Sigmoid colon (tissue), 7 donors: Measurements from ENCODE around the gene OR5H14. TPM values are rescaled to one million over a fixed set of nuclear protein-coding genes. Genes with fewer than 3 reads are reported as not detected.
"Not testable (repeated sequence)": the region's sequence is repeated elsewhere in the genome, so short reads cannot be mapped to it uniquely, and the experiment has no call there.

ENCODE experiments used
- DNase-seq: peaks from one replicate; pipeline ENCODE4 v3.0.0-alpha.2; 2019
- H3K27ac ChIP-seq, 4 donors: fragments of 200-600 bp; sonication (generic); one replicate each; pipeline ENCODE4 v1.5.1; 2016 to 2019; ENCODE audit warnings: mild to moderate bottlenecking in 1 of 4
- H3K27me3 ChIP-seq, 3 donors: fragments of 200-600 bp; sonication (generic); one replicate each; pipeline ENCODE4 v1.5.1; 2019; ENCODE audit warnings: mild to moderate bottlenecking in 1 of 3
- H3K36me3 ChIP-seq, 4 donors: fragments of 200-600 bp; sonication (generic); one replicate each; pipeline ENCODE4 v1.5.1; 2016 to 2019
- H3K4me1 ChIP-seq, 4 donors: fragments of 200-600 bp; sonication (generic); one replicate each; pipeline ENCODE4 v1.5.1; 2017 to 2019
- H3K4me3 ChIP-seq, 4 donors: fragments of 200-600 bp; sonication (generic); one replicate each; pipeline ENCODE4 v1.5.1; 2017 to 2019; ENCODE audit warnings: mild to moderate bottlenecking in 2 of 4, moderate library complexity in 1 of 4
- H3K9me3 ChIP-seq, 4 donors: fragments of 200-600 bp in 3 of 4; sonication (generic) in 3 of 4; one replicate each; pipeline versions ENCODE4 v1.5.1 to v1.6.1; 2013 to 2019
- EP300 ChIP-seq, 4 donors: sonication (generic); formaldehyde crosslinking; IDR thresholded peaks; one replicate each; pipeline ENCODE4 v1.6.1; 2017; ENCODE audit warnings: antibody characterized with exemption in 4 of 4
- POLR2A ChIP-seq, 2 donors: fragments of 450-650 bp; IDR thresholded peaks; one replicate each; pipeline ENCODE4 v1.6.1; 2016; ENCODE audit warnings: antibody characterized with exemption in 2 of 2, mild to moderate bottlenecking in 2 of 2, moderate library complexity in 2 of 2
- POLR2AphosphoS5 ChIP-seq, 4 donors: sonication (generic); formaldehyde crosslinking; IDR thresholded peaks; one replicate each; pipeline ENCODE4 v1.6.1; 2017; ENCODE audit warnings: antibody characterized with exemption in 4 of 4
- WGBS, 2 donors: extraction: QIAGEN DNeasy Blood & Tissue Kit; methylation state at CpG; one replicate each; pipeline ENCODE4 v1.1.7; 2013; 5-methylcytosine and 5-hydroxymethylcytosine counted together
- intact Hi-C: fragments of 100-400 bp; cut with DNase I; formaldehyde crosslinking; loops from one replicate; pipeline ENCODE4 v1.15.1; 2023
- polyA plus RNA-seq, 3 donors: library from polyadenylated mRNA; stranded (reverse); fragments of 200-250 nt; gene quantifications; one replicate each; pipeline ENCODE4 v1.2.3, GENCODE V29; 2013
- total RNA-seq, 4 donors: library from RNA; depleted of rRNA; stranded (reverse); fragments of >200 nt; gene quantifications; one replicate each; pipeline ENCODE4 v1.1.0, GENCODE V29; 2016
- TF ChIP-seq, protein P1 (sequence below), 4 experiments: fragments of 450-650 bp in 3 of 4; fragments of 200-600 bp in 1 of 4; IDR thresholded peaks; one replicate each; pipeline ENCODE4 v1.5.1; 2016 to 2019; ENCODE audit warnings: antibody characterized with exemption in 4 of 4, mild to moderate bottlenecking in 3 of 4, moderate library complexity in 2 of 4
- donor health status: healthy with polysubstance abuse.
- donor health status: Bipolar disorder and iron deficiency.
- donor health status: healthy.

Gene OR5H14
- total and polyA plus RNA-seq, 7 donors, result not detected

DNA sequence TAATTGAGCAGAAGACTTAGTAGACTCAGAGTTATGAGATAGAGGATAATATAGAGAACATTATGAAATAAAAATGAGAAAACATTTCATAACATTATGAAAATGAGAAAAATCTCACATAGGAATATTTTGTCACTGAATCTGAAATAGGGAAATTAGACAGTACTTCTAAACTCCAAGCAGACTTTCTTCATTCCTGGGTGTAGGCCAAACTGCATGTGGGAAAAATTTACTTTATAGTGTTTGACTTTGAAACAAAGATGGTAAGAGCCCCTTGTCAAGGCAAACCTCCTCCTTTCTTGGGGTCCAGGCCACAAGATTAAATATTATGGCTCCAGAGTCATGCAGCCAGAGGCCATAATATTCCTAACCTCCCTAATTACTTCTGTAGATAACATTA is 6.7 kb upstream of the OR5H14 start:
- intact Hi-C loops, result no loop called here
- no peak for DNase-seq
- no peaks in the 10 kb centered on the region for H3K27me3 ChIP-seq

DNA sequence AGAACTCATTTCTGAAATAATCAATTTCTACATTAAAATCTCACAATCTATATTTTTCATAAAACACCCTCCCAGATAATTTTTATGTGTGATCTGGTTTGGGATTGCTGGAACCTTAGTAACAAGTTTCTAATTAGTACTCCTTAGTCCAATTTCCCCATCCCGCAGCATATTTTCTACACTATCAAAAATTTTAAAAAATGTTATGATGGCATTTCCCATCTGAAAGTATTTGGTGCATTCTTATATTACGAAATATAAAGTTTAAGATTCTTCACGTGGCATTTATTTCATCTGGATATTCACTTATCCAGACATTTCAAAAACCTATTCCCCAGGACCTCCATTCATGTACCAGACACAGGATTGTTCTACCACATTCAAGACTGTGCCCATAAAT is 1.5 kb downstream of the OR5H14 start:
- intact Hi-C loops, result no loop called here
- H3K4me1 ChIP-seq, result no peaks in the 10 kb centered on the region
- no peaks in the 10 kb centered on the region for H3K36me3 ChIP-seq
- no peak overlapping the region for H3K4me3 ChIP-seq
- WGBS, 2 donors, result 63 to 77% methylated on average over 3 of the region's 3 CpGs
- no peak for DNase-seq
- no peak for TF ChIP-seq POLR2AphosphoS5 (IDR thresholded peaks at IDR 0.05)
- no peak for TF ChIP-seq POLR2A (IDR thresholded peaks at IDR 0.05)
- TF ChIP-seq EP300 (IDR thresholded peaks at IDR 0.05), result no peak
- TF ChIP-seq, protein P1, sequence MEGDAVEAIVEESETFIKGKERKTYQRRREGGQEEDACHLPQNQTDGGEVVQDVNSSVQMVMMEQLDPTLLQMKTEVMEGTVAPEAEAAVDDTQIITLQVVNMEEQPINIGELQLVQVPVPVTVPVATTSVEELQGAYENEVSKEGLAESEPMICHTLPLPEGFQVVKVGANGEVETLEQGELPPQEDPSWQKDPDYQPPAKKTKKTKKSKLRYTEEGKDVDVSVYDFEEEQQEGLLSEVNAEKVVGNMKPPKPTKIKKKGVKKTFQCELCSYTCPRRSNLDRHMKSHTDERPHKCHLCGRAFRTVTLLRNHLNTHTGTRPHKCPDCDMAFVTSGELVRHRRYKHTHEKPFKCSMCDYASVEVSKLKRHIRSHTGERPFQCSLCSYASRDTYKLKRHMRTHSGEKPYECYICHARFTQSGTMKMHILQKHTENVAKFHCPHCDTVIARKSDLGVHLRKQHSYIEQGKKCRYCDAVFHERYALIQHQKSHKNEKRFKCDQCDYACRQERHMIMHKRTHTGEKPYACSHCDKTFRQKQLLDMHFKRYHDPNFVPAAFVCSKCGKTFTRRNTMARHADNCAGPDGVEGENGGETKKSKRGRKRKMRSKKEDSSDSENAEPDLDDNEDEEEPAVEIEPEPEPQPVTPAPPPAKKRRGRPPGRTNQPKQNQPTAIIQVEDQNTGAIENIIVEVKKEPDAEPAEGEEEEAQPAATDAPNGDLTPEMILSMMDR (IDR thresholded peaks at IDR 0.05), result no peak
- H3K9me3 ChIP-seq, result no peaks in the 10 kb centered on the region
- no peaks in the 10 kb centered on the region for H3K27me3 ChIP-seq
- no peak overlapping the region for H3K27ac ChIP-seq

More for the DNA sequence above, 6.7 kb upstream of the OR5H14 start:
- no peak overlapping the region for H3K4me3 ChIP-seq
- H3K4me1 ChIP-seq, result no peaks in the 10 kb centered on the region
- no peak overlapping the region for H3K27ac ChIP-seq
- H3K9me3 ChIP-seq, result no peaks in the 10 kb centered on the region
- TF ChIP-seq EP300 (IDR thresholded peaks at IDR 0.05) (no peak), POLR2A (IDR thresholded peaks at IDR 0.05) (no peak), POLR2AphosphoS5 (IDR thresholded peaks at IDR 0.05) (no peak)
- TF ChIP-seq, protein P1 (IDR thresholded peaks at IDR 0.05), result no peak
- no peaks in the 10 kb centered on the region for H3K36me3 ChIP-seq

DNA sequence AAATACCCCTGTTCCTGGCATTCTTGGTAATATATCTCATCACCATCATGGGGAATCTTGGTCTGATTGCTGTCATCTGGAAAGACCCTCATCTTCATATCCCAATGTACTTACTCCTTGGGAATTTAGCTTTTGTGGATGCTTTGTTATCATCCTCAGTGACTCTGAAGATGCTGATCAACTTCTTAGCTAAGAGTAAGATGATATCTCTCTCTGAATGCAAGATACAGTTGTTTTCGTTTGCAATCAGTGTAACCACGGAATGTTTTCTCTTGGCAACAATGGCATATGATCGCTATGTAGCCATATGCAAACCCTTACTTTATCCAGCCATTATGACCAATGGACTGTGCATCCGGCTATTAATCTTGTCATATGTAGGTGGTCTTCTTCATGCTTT is 2.2 kb downstream of the OR5H14 start:
- H3K36me3 ChIP-seq, H3K4me1 ChIP-seq, H3K9me3 ChIP-seq, H3K27ac ChIP-seq, H3K27me3 ChIP-seq, H3K4me3 ChIP-seq, DNase-seq, intact Hi-C loops: not testable (repeated sequence)
- 83 to 88% methylated on average over 4 of the region's 4 CpGs for WGBS, 2 donors

DNA sequence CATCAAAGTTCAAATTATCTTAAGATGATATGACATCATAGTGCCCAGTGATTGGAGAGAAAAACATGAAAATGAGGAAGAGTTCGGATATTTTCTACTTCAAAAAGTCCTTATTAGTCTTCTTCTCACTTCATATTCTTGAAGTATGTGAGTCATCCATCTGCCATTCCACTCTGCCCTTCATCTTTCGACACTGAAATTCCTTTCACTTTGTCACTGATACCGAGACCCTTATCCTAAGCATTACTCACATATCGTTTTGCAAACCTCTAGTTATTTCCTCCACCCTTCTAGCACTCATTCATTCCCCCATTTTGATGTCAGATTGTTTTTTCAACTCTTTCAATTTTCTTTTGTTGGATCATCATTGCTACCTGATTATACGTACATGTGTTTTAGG is 4.0 kb downstream of the OR5H14 start:
- DNase-seq, result no peak
- Histone ChIP-seq H3K27ac (no peak overlapping the region), H3K4me1 (no peaks in the 10 kb centered on the region), H3K4me3 (no peak overlapping the region), H3K36me3 (no peaks in the 10 kb centered on the region), H3K9me3 (no peaks in the 10 kb centered on the region), H3K27me3 (no peaks in the 10 kb centered on the region)
- WGBS, 2 donors, result 75 to 87% methylated on average over 5 of the region's 5 CpGs
- TF ChIP-seq POLR2A (IDR thresholded peaks at IDR 0.05), result no peak
- TF ChIP-seq EP300 (IDR thresholded peaks at IDR 0.05), result no peak
- TF ChIP-seq POLR2AphosphoS5 (IDR thresholded peaks at IDR 0.05), result no peak
- TF ChIP-seq, protein P1 (IDR thresholded peaks at IDR 0.05), result no peak
- intact Hi-C loops, result no loop called here

DNA sequence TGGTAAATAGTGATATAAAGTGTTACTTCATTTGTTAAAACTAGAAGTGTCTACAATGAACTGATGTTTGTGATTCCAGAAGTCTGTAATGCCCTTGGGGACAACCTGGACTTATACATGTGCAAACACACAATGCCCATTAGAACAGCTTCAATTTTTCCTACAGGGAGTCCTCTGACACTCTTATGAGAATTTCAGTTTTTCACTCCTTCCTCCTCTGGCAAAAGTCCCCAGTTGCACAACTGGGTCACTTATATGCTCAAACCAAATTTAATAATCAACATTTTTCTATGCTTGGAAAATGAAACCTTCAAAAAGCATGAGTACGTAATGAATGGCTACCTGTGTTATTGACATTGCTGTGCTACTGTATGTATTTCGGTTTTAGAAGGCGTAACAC is 19.1 kb downstream of the OR5H14 start, which contains the start of gene OR5H15:
TSS of gene OR5H15 (plus strand) at position 301 of the 400 bp plus-strand sequence. CDS start 2,004 bp downstream, outside the sequence.
- Histone ChIP-seq H3K9me3 (no peaks in the 10 kb centered on the region), H3K4me3 (no peak within 1 kb of the TSS), H3K4me1 (no peaks in the 10 kb centered on the region), H3K27me3 (no peaks in the 10 kb centered on the region), H3K36me3 (no peaks in the 10 kb centered on the region), H3K27ac (no peak within 1 kb of the TSS)
- DNase-seq, result no peak
- 93 to 94% methylated on average over 3 of the region's 3 CpGs for WGBS, 2 donors
- TF ChIP-seq POLR2AphosphoS5 (IDR thresholded peaks at IDR 0.05) (no peak), POLR2A (IDR thresholded peaks at IDR 0.05) (no peak), EP300 (IDR thresholded peaks at IDR 0.05) (no peak)
- TF ChIP-seq, protein P1 (IDR thresholded peaks at IDR 0.05), result no peak
- intact Hi-C loops, result no loop called here
